Ishikawa (cell line): ENCODE results near the gene BTRC.
A peak's percentile ranks its signal among the peaks of the same experiment; 100 is the strongest.

Source experiments
- EP300 ChIP-seq: IDR thresholded peaks from 2 replicates; pipeline ENCODE4 v1.6.1; 2012; ENCODE audit warnings: borderline replicate concordance
- MAX ChIP-seq: IDR thresholded peaks from 2 replicates; pipeline ENCODE4 v1.6.1; 2012
- RAD21 ChIP-seq: IDR thresholded peaks from 2 replicates; pipeline ENCODE4 v1.6.1; 2012; ENCODE audit warnings: low read depth
- REST ChIP-seq: IDR thresholded peaks from 2 replicates; pipeline ENCODE4 v1.6.1; 2012; ENCODE audit warnings: low read depth, mild to moderate bottlenecking
- TAF1 ChIP-seq: IDR thresholded peaks from 2 replicates; pipeline ENCODE4 v1.6.1; 2012; ENCODE audit warnings: low read depth, mild to moderate bottlenecking
- ZBTB7A ChIP-seq: IDR thresholded peaks from 2 replicates; pipeline ENCODE4 v1.6.1; 2012; ENCODE audit warnings: low read depth

- TF ChIP-seq TAF1 (no peak), EP300 (no peak), ZBTB7A (no peak), RAD21 (peak; percentile 34; the same call in 1 of the 2 replicates), REST (no peak), MAX (no peak)
These were observed 182.8 kb downstream of the BTRC start for GRCh38 chr10:101536800-101537199.
